Activated T-cell treated with anti-CD3 and anti-CD28 coated beads for 1 hour (primary cell): ENCODE measurements around the gene PLEKHG5.

Source experiments
- DNase-seq: peaks from one replicate; pipeline ENCODE4 v3.0.0-alpha.2; 2020; ENCODE audit warnings: low read depth

Gene PLEKHG5

DNA sequence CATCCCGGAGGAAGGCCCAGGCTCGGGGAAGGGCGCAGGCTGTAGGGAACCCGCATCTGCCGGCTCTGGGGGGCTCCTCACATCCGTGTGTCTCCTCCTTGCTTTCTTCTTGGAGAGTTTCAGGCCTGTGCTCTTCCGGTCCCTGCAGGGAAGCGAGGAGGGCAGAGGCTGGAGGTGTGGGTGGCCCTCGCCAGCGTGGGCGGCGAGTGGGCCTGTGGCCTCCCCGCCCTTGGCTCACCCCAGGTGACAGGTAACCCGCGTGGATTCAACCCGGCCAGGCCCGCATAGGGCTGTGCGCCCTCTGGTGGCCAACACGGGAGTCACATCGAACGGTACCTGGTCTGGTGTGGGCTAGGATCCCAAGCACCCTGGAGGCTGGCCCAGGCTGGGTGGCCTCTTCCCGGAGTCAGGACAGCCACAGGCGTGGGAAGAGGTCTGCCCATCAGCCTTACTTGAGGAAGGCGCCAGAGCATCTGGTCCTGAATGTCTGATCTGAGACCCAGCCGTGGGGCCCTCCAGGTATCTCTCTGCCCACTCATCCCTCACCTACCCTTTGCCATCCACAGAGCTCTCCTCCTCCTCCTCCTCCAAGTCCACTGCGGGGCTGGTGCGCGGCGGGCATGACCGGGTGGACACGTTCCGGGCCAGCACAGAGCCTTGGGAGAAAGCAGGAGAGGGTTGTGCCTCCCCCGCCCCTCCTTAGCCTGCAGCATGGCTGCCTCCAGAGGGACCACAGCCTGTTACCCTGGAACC lies 15.9 kb downstream of the PLEKHG5 start:
- peak; percentile 82 for DNase-seq

DNA sequence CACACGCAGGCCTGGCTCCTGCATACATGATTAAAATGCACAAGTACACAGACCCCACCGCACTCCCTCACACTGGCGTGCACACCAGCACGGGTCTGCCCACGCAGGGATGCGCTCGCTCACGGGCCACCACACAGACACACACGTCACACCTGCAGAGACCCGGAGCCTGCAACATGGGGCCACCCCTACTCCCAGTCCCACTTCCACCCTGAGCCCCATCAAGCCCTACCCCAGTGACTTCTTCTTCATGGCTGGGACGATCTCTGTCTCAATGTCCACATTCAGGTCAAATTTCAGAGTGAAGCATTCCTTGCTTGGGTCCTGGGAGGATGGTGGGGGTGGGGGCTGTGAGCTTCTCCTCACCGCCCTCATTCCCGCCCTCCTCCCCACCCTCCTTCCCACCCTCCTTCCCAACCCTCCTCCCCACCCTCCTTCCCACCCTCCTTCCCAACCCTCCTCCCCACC lies 16.6 kb downstream of the PLEKHG5 start:
- DNase-seq = no peak

DNA sequence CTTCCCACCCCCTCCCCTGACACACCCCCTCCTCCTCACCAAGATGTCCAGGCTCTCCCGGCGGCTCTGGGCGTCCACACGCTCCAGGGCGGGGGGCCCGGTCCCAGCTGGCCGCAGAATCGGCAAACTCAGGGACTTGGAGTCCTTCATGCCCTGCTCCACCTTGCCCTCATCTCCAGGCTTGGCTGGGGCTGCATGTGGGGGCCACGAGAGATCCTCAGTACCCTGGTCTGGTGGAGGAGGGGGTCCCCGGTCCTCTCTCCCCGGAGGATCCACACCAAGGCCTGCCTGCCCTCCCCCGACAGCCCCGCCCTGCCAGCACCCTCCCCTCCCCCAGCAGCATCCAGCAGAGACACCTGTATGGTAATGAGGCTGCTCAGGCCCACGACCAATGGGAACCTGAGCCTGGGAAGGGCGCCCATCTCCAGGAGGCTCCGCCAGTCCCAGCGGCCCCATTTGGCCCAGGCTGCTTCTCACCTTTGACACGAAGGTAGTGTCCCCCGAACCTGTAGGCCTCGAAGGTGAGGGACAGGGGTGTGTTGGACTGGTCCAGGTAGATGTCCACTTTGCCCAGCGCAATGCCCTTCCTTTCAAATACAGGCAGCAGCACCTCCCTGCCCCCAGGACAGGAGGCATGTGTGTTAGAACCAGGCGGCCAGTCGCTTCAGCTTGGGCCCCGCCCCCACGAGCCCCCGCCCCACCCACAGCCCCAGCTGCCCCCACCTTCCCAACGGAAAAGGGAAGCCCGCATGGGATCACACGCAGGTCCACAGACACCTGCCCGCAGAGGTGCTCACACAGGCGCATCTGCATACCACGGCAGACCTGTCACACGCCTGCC lies 17.3 kb downstream of the PLEKHG5 start:
- DNase-seq = no peak

DNA sequence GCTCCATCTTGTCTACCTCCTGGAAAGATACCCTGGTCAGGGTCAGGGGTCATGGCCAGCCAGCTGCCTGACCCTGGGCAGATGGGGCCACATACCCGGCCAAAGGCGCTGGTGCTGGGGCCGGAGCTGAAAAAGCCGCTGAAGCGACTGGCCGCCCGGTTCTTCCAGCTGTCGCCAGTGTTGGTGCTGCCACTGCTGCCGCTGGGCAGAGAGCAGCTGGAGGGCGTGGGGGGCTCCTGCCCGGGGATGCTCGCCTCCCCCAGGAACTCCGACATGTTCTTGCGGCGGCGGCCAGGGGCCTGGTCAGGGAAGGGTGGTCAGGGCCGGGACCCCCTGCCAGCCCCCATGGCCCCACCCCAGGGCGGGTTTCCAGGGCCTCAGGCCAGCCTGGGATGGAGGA lies 18.3 kb downstream of the PLEKHG5 start:
- DNase-seq = no peak

DNA sequence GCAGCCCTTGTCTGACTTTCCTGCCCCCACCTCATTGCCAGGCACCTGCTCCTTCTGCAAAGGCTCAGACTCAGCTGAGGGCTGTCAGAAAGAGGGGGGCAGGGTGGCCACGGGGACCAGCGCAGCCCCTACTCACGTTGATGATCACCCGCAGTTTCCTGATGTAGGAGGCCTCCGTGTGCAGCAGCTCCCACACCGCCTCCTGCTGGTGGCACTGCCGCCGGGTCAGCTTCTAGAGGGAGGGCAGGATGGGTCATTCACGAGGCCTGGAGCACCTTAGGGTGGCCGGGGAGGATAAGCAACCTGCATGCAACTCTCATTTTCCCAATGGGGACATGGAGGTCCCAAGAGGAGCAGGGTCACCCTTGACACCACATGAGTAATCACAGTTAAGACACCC lies 19.1 kb downstream of the PLEKHG5 start:
- DNase-seq = no peak

DNA sequence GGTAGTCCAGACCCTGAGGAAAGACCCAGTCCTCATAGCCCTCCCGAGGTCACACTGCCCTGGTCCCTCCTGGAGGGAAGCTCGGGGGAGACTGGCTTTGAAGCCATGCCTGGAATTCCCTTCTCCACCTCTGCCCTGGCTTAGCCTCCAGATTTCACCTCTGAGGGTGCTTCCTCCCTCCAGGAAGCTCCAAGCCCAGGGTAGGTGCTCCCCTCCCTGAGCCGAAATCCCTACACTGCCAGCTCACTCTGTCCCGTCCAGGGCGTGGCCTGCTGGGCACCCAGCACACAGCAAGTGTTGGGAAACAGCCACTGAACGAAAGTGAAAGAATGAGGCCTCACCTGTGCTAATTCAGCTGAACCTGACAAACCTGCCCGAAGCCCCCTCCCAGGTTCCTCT lies 19.5 kb downstream of the PLEKHG5 start:
- no peak for DNase-seq

DNA sequence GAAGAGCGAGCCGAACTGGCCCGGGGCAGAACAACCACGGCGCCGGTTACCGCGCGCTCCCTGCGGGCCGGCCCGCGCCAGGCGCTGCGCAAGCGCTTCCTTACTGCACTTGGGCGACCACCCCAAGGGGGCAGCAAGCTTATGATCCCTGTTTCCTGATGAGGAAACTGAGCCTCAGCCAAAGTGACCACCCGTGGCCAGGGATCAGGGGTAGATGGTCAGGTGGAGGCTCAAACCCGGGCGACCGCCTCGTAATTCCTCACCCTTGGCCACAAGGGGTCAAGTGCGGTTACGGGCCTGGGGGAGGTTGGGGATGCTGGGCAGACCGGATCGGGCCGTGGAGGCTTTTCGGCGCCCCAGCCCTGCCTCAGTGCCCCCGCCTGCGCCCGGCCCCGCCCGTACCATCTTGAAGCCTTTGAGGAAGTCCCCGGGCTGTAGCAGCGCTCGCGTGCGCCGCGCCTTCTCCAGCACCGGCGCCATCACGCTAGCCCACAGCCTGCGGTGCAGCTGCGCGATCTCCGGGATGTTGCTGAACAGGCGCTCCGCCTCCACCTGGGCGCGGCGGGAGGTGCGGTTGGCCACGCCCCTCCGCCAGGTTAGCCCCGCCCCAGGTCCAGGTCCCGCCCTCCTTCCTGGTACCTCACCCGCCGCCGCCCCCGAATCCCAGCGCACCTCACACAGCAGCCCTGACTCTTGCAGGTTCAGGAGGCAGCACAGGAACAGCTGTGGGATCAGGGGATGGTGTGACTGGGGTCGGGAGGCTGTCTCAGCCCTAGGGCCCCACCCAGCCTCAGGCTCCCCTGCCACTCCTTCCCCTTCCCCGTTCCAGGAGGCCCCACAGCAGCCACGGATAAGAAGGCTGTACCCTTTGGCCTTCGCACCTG lies 20.1 kb downstream of the PLEKHG5 start:
- DNase-seq = no peak

DNA sequence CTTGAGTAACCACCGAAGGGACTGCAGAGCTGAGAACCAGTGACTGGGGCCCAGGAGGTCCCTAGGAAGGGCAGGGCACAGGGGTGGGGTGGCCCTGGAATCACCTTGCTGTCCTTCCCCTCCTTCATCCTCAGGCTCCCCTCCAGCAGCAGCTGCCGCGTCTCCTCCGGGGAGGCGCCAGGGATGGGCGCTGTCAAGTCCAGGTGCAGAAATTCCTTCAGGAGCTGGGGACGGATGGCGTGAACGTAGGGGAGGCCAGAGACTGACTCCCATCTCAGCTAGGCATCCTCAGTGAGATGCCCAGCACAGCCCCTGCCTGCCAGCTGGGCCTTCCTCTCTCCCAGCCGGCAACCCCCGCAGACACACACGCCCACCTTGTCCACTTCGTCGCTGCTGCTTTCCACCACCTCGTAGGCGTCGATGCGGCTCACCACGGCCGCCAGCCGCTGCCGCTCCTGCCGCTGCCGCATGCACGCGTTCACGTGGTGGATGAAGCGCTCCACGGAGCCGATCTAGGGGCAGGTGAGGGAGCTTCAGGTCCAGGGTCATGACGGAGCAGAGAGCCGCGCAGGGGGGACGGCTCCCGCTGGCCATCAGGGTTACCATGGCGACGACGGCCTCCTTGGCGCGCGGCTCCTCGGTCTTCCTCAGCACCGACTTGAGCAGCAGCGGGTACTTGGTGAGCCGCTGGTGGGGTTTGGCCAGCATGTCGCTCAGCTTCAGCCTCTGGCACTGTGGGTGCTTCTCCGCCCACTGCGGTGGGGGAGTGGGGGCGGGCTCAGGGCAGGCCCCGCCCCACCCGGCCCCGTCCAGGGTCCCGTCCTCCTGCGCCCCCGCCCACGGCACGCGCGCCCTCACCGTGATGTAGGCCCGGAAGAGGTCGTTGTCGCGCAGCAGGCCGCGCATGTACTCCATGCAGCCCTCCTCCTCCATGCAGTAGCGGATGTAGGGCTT lies 21.1 kb downstream of the PLEKHG5 start:
- no peak for DNase-seq

DNA sequence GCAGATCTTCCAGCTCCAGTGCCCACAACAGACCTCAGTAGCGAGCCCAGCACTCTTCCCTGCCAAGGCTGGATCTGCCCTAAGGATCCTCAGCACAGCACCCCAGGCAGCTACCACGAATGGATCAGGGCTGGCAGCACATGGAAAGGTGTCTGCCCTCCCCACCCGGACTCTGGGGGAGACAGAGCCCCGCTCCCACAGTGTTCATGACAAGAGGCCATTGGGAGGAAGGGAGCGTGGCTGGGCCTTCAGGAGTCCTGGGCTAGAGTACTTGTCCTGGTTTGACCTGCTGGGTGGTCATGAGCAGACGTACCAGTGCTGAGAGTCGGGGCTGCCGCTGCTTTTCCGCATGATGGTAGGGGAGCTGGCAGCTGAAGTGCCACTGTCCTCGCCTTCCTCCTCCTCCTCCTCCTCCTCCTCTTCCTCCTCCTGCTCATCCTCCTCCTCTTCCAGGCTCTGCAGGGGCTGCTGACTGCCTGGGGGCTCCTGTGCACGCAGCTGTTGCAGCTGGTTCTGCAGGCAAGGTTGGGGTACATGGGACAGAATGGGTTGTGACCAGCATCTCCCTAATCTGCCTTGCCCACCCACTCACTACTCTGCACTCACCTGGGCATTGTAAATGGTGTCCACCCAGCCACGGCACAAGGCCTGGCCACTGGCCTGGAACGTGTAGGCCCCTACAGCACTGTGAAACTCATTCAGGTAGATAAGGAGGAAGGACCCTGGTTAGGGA lies 22.6 kb downstream of the PLEKHG5 start:
- DNase-seq = no peak

DNA sequence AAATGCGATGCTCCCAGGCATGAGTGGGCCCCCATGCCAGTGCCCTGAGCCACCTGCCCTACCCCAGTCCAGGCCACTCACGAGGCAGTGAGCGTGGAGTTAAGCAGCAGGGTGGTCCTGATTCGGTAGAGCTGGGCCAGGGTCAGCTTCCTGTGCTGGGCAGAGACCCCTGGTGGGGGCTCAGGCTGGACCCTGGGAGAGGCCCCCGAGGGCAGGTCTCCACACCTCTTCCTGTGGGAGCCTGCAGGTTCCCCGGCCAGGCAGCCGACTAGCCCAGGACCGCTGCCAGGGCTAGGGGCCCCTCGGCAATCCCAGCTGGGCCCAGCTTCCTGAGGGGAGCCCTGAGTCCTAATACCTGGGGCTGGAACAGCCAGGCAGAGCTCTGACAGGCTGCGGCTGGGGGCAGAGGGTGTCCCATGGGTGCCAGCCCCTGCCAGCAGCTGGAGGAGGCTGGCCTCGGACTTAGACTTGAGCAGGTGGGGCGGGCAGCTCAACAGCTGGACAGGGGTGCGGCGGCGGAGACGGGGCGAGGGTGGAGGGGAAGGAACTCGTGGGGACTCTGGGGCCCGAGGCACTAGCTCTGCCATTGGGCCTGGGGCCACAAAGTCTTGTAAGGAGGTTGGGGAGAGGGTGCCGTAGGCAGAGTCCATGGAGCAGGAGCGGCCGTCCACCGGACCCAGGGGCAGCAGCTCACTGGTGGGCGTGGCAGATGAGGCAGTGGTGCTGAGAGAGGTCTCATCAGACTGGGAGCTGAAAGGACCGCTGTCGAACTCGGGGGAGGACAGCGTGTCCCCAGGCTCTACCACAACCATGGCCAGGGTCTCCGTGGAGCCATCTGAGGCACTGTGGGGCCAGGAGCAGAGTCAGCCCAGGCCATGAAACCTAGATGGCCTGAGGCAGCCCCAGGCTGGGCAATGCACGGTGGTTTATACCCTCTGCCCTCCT lies 23.5 kb downstream of the PLEKHG5 start:
- DNase-seq = no peak

DNA sequence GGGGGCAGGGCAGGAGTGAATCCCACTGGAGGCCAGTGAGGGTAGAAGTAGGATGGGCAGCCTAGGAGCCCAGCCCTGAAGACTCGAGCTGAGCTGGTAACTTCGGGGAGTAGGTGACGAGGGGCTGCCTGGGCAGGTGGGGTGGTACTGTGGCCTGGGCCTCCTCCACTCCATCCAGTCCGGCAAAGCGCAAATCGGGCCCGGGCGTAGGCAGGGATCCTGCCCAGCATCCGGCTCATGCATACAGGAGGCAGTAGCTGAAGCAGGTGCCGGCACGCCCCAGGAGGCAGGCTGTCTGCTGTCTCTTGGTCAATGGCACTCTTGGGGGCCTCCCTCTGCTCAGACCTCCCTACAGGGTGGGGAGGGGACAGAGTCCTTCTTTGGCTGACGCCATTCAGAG lies 24.2 kb downstream of the PLEKHG5 start:
- DNase-seq = no peak

DNA sequence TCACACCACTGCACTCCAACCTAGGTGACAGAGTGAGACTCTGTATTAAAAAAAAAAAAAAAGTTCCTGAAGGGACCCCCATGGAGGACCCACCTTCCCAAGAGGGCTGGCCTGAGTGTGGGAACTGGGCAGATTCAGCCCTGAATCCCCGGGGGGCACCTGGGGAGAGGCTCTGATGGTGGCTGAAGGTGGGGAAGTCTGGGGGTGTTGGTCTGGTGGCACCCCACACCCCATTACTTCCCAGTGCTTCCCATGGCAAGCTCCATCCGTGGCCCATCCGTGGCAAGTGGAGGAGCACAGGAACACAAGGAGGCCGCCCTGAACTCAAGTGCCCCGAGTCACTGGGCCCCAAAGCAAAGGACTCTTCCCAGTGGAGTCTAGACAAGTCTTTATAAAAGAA lies 24.7 kb downstream of the PLEKHG5 start:
- no peak for DNase-seq

DNA sequence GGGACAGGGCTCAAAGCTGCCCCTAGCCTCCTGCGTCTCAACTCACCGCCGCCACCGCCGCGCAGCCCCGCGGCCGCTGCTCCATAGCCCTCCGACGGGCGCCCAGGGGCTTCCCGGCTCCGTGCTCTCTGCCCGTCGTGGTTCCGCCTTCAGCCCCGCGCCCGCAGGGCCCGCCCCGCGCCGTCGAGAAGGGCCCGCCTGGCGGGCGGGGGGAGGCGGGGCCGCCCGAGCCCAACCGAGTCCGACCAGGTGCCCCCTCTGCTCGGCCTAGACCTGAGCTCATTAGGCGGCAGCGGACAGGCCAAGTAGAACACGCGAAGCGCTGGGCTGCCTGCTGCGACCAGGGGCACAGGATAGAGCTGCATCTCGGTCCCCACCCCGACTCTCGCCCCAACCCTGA lies 25.4 kb downstream of the PLEKHG5 start, which contains the start of gene TNFRSF25:
TNFRSF25 (minus strand) TSS at position 151 of the 400 bp plus-strand sequence; CDS start at position 85, 66 bp downstream.
- DNase-seq = peak; percentile 53

DNA sequence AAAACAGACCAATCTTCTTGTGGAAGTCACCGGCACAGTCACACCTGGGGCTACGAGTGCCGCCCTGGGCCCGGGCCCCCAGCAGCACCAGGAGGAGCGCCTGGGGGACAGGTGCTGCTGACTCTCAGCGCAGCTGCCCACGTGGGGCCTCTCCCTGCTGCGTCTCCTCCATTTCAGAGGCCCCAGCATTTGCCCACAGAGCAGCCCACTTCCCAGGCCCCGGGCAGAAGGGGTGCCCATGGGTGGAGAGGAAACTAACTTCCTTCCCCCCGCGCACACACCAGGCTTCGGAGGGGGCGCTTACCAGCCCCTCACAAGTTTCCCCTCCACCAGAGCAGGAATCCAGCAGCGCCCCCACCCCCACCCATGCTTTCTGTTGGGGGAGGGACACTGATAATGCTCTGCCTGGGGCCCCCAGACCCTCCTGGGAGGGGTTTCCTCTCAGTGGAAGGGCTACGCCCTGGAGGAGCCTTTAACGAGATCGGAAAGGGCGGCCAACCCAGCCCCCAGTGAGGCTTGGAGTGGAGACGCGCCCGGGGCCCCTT lies 25.9 kb downstream of the PLEKHG5 start:
- DNase-seq = peak; percentile 35

DNA sequence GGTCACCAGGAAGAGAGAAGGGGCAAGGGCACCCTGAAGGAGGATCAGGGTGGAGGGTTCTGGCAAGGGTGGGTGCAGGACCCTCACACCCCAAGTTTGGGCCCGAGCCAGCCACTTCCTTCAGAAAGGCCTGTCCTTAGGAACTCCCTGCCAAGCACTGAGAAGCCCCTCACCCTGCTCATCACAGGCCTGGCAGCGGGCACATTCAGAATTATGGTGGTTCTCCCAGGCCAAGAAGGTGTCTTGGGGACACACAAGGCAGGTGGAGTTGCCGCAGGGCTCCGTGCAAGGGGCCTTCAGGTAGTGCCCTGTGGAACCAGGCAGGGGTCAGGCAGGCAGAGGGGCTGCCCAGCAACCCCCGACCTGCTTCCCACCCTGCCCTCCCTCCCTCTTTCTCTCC lies 26.6 kb downstream of the PLEKHG5 start:
- no peak for DNase-seq

DNA sequence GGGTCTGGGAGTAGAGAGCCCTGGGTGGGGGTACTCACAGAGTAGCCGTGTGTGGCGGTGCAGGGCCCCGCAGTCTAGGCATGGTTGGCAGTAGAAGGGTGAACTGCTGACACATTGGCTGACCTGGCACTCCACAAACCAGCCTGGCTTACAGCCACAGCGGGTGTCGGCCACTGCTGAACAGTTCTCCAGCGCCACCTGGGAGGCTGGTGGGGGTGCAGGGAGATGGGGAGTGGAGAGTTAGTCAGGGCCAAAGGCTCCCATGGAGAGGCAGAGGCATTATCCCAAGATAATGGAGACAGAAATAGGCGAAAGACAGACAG lies 27.0 kb downstream of the PLEKHG5 start:
- DNase-seq = peak; percentile 42

DNA sequence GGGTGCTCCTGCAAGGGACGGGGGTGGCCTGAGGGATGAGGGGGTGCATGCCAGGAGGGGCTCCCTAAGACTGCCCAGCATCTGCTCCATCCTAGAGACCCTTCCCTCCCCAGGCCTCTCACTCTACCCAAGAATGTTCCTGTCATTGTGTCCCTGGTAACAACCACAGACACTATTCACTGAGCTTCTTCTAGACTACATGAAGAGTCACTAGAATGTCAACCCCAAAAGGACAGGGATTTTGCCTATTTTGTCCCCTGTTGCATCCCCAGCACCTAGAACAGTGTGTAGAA lies 28.4 kb downstream of the PLEKHG5 start:
- no peak for DNase-seq

DNA sequence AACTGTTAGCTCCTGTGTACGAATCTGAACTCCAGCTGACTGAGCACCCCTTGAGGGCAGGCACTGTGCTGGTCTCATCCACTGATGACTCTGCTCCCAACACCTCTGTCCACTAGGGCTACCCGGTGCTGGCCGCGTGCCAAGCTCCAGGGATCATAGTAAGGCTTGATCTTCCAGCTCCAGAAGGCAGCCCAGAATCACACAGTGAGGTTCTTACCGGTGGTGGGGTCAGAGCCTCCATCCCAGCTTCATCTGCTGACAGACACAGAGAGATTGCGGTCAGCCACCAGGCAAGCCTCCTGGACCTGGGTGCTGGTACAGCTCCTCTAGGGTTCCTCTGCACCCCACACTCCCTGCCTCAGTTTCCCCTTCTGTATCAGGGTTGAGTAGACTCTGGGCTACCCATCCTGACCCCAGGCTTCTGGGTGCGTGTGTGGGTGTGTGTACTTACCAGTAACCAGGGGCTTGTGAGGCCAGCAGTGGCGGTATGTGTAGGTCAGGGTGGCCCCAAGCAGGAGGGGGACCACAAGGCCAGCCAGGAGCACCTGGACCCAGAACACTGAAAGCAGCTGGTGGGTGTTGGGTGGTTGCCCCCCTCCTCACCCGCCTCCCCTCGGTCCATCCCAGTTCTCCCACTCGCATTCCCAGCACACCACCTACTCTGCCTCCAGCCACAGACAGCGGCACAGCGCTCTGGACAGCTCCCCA lies 28.9 kb downstream of the PLEKHG5 start:
- no peak for DNase-seq
